Measurements from ENCODE around the gene OR51T1.

- TF ChIP-seq CTCF (IDR thresholded peaks at IDR 0.05) (no peak), EP300 (IDR thresholded peaks at IDR 0.05) (no peak), POLR2AphosphoS5 (IDR thresholded peaks at IDR 0.05) (no peak), POLR2A (IDR thresholded peaks at IDR 0.05) (no peak)
Measured at GRCh38 chr11:4839851-4840549, 41.7 kb upstream of the OR51T1 start.

Measured in suprapubic skin (tissue), 4 donors.